Fibroblast of lung (primary cell): ENCODE results near the gene L3MBTL4. TPM values are rescaled to one million over a fixed set of nuclear protein-coding genes. Genes with fewer than 3 reads are reported as not detected.
A peak's percentile ranks its signal among the peaks of the same experiment; 100 is the strongest.

Experiments
- DNase-seq, 2 donors: peaks; one replicate each; pipeline versions ENCODE4 v3.0.0 to v3.0.0-alpha.2; 2010; ENCODE audit warnings: low read depth in 2 of 2
- H2AFZ ChIP-seq: 2 replicates; pipeline ENCODE4 v1.5.1; 2012; ENCODE audit warnings: low read length, control low read depth, inconsistent platforms
- H3K27ac ChIP-seq: 2 replicates; pipeline ENCODE4 v1.5.1; 2011; ENCODE audit warnings: low read length, control low read depth; ENCODE audit not compliant: insufficient read depth
- H3K27me3 ChIP-seq: 2 replicates; pipeline ENCODE4 v1.5.1; 2011; ENCODE audit warnings: mild to moderate bottlenecking, low read length; ENCODE audit not compliant: control insufficient read depth, insufficient read depth
- H3K36me3 ChIP-seq: 2 replicates; pipeline ENCODE4 v1.5.1; 2011; ENCODE audit warnings: low read length; ENCODE audit not compliant: control insufficient read depth, insufficient read depth
- H3K4me1 ChIP-seq: 2 replicates; pipeline ENCODE4 v1.5.1; 2011; ENCODE audit warnings: low read length; ENCODE audit not compliant: control insufficient read depth, insufficient read depth; ENCODE audit errors: extremely low read depth
- H3K4me2 ChIP-seq: 2 replicates; pipeline ENCODE4 v1.5.1; 2011; ENCODE audit warnings: low read length, control low read depth; ENCODE audit not compliant: insufficient read depth; ENCODE audit errors: extremely low read depth
- H3K4me3 ChIP-seq, 4 experiments: fragments of 200-600 bp in 1 of 4; sonication (generic) in 1 of 4; replicated peaks in 1 of 4; 2 replicates each; pipeline ENCODE4 v1.5.1; 2011 to 2016; ENCODE audit warnings: low read length in 4 of 4, low read depth in 3 of 4, mild to moderate bottlenecking in 3 of 4, control low read depth in 2 of 4, inconsistent platforms in 1 of 4, mixed read lengths in 1 of 4; ENCODE audit not compliant: insufficient read depth in 1 of 4; ENCODE audit errors: control extremely low read depth in 1 of 4
- H3K79me2 ChIP-seq: 2 replicates; pipeline ENCODE4 v1.5.1; 2012; ENCODE audit warnings: mild to moderate bottlenecking, low read length, inconsistent platforms; ENCODE audit not compliant: control insufficient read depth, insufficient read depth
- H3K9ac ChIP-seq: 2 replicates; pipeline ENCODE4 v1.5.1; 2011; ENCODE audit warnings: mild to moderate bottlenecking, low read length, control low read depth; ENCODE audit not compliant: insufficient read depth
- H3K9me3 ChIP-seq: 2 replicates; pipeline ENCODE4 v1.5.1; 2012; ENCODE audit warnings: low read depth, low read length; ENCODE audit not compliant: control insufficient read depth, insufficient read depth
- H4K20me1 ChIP-seq: 2 replicates; pipeline ENCODE4 v1.5.1; 2011; ENCODE audit warnings: low read length; ENCODE audit not compliant: control insufficient read depth, insufficient read depth; ENCODE audit errors: extremely low read depth
- CTCF ChIP-seq, 2 donors: IDR thresholded peaks in 1 of 2; conservative IDR thresholded peaks in 1 of 2; 1 replicate in 1 of 2; 2 replicates in 1 of 2; pipeline ENCODE4 v1.5.1; 2011 to 2012; ENCODE audit warnings: low read length in 2 of 2, control low read depth in 1 of 2, inconsistent platforms in 1 of 2, low read depth in 1 of 2, mild to moderate bottlenecking in 1 of 2
- EZH2 ChIP-seq: IDR thresholded peaks from 2 replicates; pipeline ENCODE4 v1.5.1; 2012; ENCODE audit warnings: low read length, control low read depth, mild to moderate bottlenecking; ENCODE audit errors: missing control alignments
- polyA plus RNA-seq, 2 donors: library from polyadenylated mRNA; depleted of rRNA in 1 of 2; stranded (reverse) in 1 of 2; unstranded in 1 of 2; fragments of >200 nt; gene quantifications; 2 replicates each; pipeline ENCODE4 v1.2.1, GENCODE V29; 2011 to 2012; ENCODE audit warnings: missing spikeins in 1 of 2
- total RNA-seq: library from RNA; depleted of rRNA; stranded (reverse); fragments of >200 nt; gene quantifications from 2 replicates; pipeline ENCODE4 v1.2.1, GENCODE V29; 2014

The L3MBTL4 gene
- total and polyA plus RNA-seq, 2 donors (not counting 1 experiment from before 2014, with no cell fraction given): 0.06 to 0.33 TPM

- H3K4me1 ChIP-seq: no peaks in the 10 kb centered on the region
- no peaks in the 10 kb centered on the region for H3K79me2 ChIP-seq
- H3K9me3 ChIP-seq: no peaks in the 10 kb centered on the region
- no peaks in the 10 kb centered on the region for H4K20me1 ChIP-seq
- no peak overlapping the region for H2AFZ ChIP-seq
- H3K9ac ChIP-seq: no peak overlapping the region
- H3K36me3 ChIP-seq: no peaks in the 10 kb centered on the region
- no peaks in the 10 kb centered on the region for H3K27me3 ChIP-seq
- no peak overlapping the region for H3K4me2 ChIP-seq
- H3K27ac ChIP-seq: no peak overlapping the region
- no peak overlapping the region for H3K4me3 ChIP-seq
- no peak for TF ChIP-seq CTCF (conservative IDR thresholded peaks at IDR 0.05 in 1 of 2, IDR thresholded peaks at IDR 0.05 in 1 of 2; ENCODE audit: low read depth in 1 of 2, low read length in 2 of 2)
- no peak for TF ChIP-seq EZH2
- DNase-seq: no peak
Observed at GRCh38 chr18:6423289-6423688, 8.6 kb upstream of the L3MBTL4 start.

- TF ChIP-seq CTCF (conservative IDR thresholded peaks at IDR 0.05 in 1 of 2, IDR thresholded peaks at IDR 0.05 in 1 of 2; ENCODE audit: low read depth in 1 of 2, low read length in 2 of 2) (no peak), EZH2 (no peak)
- peak in 1 of 2 donors; percentile 18 for DNase-seq
- Histone ChIP-seq H2AFZ (no peak overlapping the region), H3K79me2 (no peaks in the 10 kb centered on the region), H4K20me1 (no peaks in the 10 kb centered on the region), H3K27ac (no peak overlapping the region), H3K4me2 (no peak overlapping the region), H3K27me3 (peaks cover 5% of the 10 kb centered on the region), H3K4me1 (no peaks in the 10 kb centered on the region), H3K36me3 (no peaks in the 10 kb centered on the region), H3K4me3 (peak overlapping the region in 3 of 4 experiments; percentile 28 to 51 (median 46)), H3K9me3 (no peaks in the 10 kb centered on the region), H3K9ac (no peak overlapping the region)
Observed at GRCh38 chr18:6414118-6414722, 491 bp downstream of the L3MBTL4 start.

- Histone ChIP-seq H3K79me2 (no peaks in the 10 kb centered on the region), H4K20me1 (no peaks in the 10 kb centered on the region), H3K4me2 (no peak overlapping the region), H3K36me3 (no peaks in the 10 kb centered on the region), H2AFZ (no peak overlapping the region), H3K27me3 (peaks cover 5% of the 10 kb centered on the region), H3K4me3 (no peak overlapping the region), H3K27ac (no peak overlapping the region), H3K9ac (no peak overlapping the region), H3K9me3 (no peaks in the 10 kb centered on the region), H3K4me1 (no peaks in the 10 kb centered on the region)
- DNase-seq: no peak
- TF ChIP-seq EZH2 (no peak), CTCF (conservative IDR thresholded peaks at IDR 0.05 in 1 of 2, IDR thresholded peaks at IDR 0.05 in 1 of 2; ENCODE audit: low read depth in 1 of 2, low read length in 2 of 2) (no peak)
Observed at GRCh38 chr18:6413579-6414117, 1.1 kb downstream of the L3MBTL4 start.
